ENCODE data around the gene PTER.

DNA sequence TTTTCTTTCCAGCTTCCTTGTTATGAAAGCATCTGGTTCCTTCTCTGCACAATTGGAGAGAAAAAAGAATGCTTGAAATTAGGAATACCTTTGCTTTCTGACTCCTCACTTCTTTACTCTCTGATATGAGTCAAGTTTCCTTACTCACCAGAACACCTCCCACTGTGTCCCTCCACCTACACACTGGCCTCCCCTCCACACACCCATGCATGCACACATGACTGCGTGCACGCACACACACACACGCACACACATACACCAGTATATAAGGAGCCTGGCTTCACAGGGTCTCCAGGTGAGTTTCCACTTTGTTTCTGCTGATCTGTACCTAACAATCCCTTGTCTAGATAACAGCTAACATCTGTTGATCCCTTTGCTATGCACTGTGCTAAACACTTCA, 11.4 kb upstream of the PTER start:
- TF ChIP-seq CTCF (conservative IDR thresholded peaks at IDR 0.05; ENCODE audit: low read length) (no peak), EZH2phosphoT487 (IDR thresholded peaks at IDR 0.05; ENCODE audit: borderline replicate concordance, low read depth, low read length) (no peak)

Data from OCI-LY7 (cell line).